Activated naive CD4-positive, alpha-beta T cell treated with anti-CD3 and anti-CD28 coated beads, Interleukin-2, amount 50 U/mL, for 24 hours (primary cell): ENCODE results near the gene GALNT2.
A peak's percentile ranks its signal among the peaks of the same experiment; 100 is the strongest.

Experiments
- H3K27ac Mint-ChIP-seq: one replicate; pipeline ENCODE4 v1.8.0; 2021; ENCODE audit warnings: mild to moderate bottlenecking, mixed read lengths
- H3K27me3 Mint-ChIP-seq: one replicate; pipeline ENCODE4 v1.8.0; 2021; ENCODE audit warnings: mixed read lengths
- H3K36me3 Mint-ChIP-seq: one replicate; pipeline ENCODE4 v1.8.0; 2021; ENCODE audit warnings: mixed read lengths
- H3K4me1 Mint-ChIP-seq: one replicate; pipeline ENCODE4 v1.8.0; 2021; ENCODE audit warnings: mixed read lengths
- H3K4me3 Mint-ChIP-seq: one replicate; pipeline ENCODE4 v1.8.0; 2021; ENCODE audit warnings: mild to moderate bottlenecking, mixed read lengths
- H3K9me3 Mint-ChIP-seq: one replicate; pipeline ENCODE4 v1.8.0; 2021; ENCODE audit warnings: mixed read lengths

Gene GALNT2

GRCh38 chr1:230156536-230156935 is 89.5 kb downstream of the GALNT2 start:
- Mint-ChIP-seq H3K4me1 (peaks cover 41% of the 10 kb centered on the region), H3K9me3 (no peaks in the 10 kb centered on the region), H3K27me3 (no peaks in the 10 kb centered on the region), H3K36me3 (peaks cover 6% of the 10 kb centered on the region), H3K27ac (no peak overlapping the region), H3K4me3 (no peak overlapping the region)

- Mint-ChIP-seq H3K4me1 (peaks cover 39% of the 10 kb centered on the region), H3K4me3 (no peak overlapping the region), H3K27ac (no peak overlapping the region), H3K9me3 (no peaks in the 10 kb centered on the region), H3K27me3 (no peaks in the 10 kb centered on the region), H3K36me3 (peaks cover 3% of the 10 kb centered on the region)
Measured at GRCh38 chr1:230157420-230158390, 90.7 kb downstream of the GALNT2 start.

GRCh38 chr1:230158415-230159291 is 91.6 kb downstream of the GALNT2 start:
- Mint-ChIP-seq H3K4me1 (peaks cover 39% of the 10 kb centered on the region), H3K4me3 (no peak overlapping the region), H3K9me3 (no peaks in the 10 kb centered on the region), H3K27ac (no peak overlapping the region), H3K36me3 (peaks cover 3% of the 10 kb centered on the region), H3K27me3 (no peaks in the 10 kb centered on the region)

- Mint-ChIP-seq H3K9me3 (no peaks in the 10 kb centered on the region), H3K27me3 (no peaks in the 10 kb centered on the region), H3K4me3 (no peak overlapping the region), H3K27ac (no peak overlapping the region), H3K36me3 (peaks cover 3% of the 10 kb centered on the region), H3K4me1 (peaks cover 39% of the 10 kb centered on the region)
Measured at GRCh38 chr1:230159580-230159979, 92.5 kb downstream of the GALNT2 start.

- no peak overlapping the region for H3K27ac Mint-ChIP-seq
- H3K36me3 Mint-ChIP-seq = no peaks in the 10 kb centered on the region
- no peaks in the 10 kb centered on the region for H3K27me3 Mint-ChIP-seq
- H3K4me3 Mint-ChIP-seq = no peak overlapping the region
- H3K4me1 Mint-ChIP-seq = peaks cover 39% of the 10 kb centered on the region
- no peaks in the 10 kb centered on the region for H3K9me3 Mint-ChIP-seq
Measured at GRCh38 chr1:230160957-230161771, 94.1 kb downstream of the GALNT2 start.

- Mint-ChIP-seq H3K9me3 (no peaks in the 10 kb centered on the region), H3K36me3 (no peaks in the 10 kb centered on the region), H3K4me1 (peaks cover 38% of the 10 kb centered on the region), H3K27me3 (no peaks in the 10 kb centered on the region), H3K4me3 (no peak overlapping the region), H3K27ac (no peak overlapping the region)
Measured at GRCh38 chr1:230163205-230163604, 96.2 kb downstream of the GALNT2 start.

- no peaks in the 10 kb centered on the region for H3K9me3 Mint-ChIP-seq
- H3K4me1 Mint-ChIP-seq = peaks cover 40% of the 10 kb centered on the region
- peak overlapping the region; percentile 38 for H3K27ac Mint-ChIP-seq
- no peaks in the 10 kb centered on the region for H3K36me3 Mint-ChIP-seq
- no peak overlapping the region for H3K4me3 Mint-ChIP-seq
- H3K27me3 Mint-ChIP-seq = no peaks in the 10 kb centered on the region
Measured at GRCh38 chr1:230163719-230164118, 96.7 kb downstream of the GALNT2 start.

GRCh38 chr1:230165536-230165935 is 98.5 kb downstream of the GALNT2 start:
- H3K4me3 Mint-ChIP-seq = no peak overlapping the region
- H3K36me3 Mint-ChIP-seq = peaks cover 2% of the 10 kb centered on the region
- H3K27me3 Mint-ChIP-seq = no peaks in the 10 kb centered on the region
- H3K4me1 Mint-ChIP-seq = peaks cover 52% of the 10 kb centered on the region
- H3K9me3 Mint-ChIP-seq = no peaks in the 10 kb centered on the region
- no peak overlapping the region for H3K27ac Mint-ChIP-seq

- H3K27ac Mint-ChIP-seq = no peak overlapping the region
- H3K9me3 Mint-ChIP-seq = no peaks in the 10 kb centered on the region
- H3K27me3 Mint-ChIP-seq = no peaks in the 10 kb centered on the region
- peaks cover 3% of the 10 kb centered on the region for H3K36me3 Mint-ChIP-seq
- peaks cover 50% of the 10 kb centered on the region for H3K4me1 Mint-ChIP-seq
- peak overlapping the region; percentile 27 for H3K4me3 Mint-ChIP-seq
Measured at GRCh38 chr1:230166366-230167132, 99.5 kb downstream of the GALNT2 start.

- Mint-ChIP-seq H3K36me3 (peaks cover 3% of the 10 kb centered on the region), H3K4me1 (peaks cover 49% of the 10 kb centered on the region), H3K4me3 (no peak overlapping the region), H3K9me3 (no peaks in the 10 kb centered on the region), H3K27me3 (no peaks in the 10 kb centered on the region), H3K27ac (no peak overlapping the region)
Measured at GRCh38 chr1:230167419-230167852, 100.4 kb downstream of the GALNT2 start.

- Mint-ChIP-seq H3K27ac (no peak overlapping the region), H3K27me3 (no peaks in the 10 kb centered on the region), H3K4me3 (peak overlapping the region; percentile 21), H3K4me1 (peaks cover 61% of the 10 kb centered on the region), H3K36me3 (peaks cover 7% of the 10 kb centered on the region), H3K9me3 (no peaks in the 10 kb centered on the region)
Measured at GRCh38 chr1:230169454-230170152, 102.6 kb downstream of the GALNT2 start.

GRCh38 chr1:230170153-230170547 is 103.1 kb downstream of the GALNT2 start:
- Mint-ChIP-seq H3K4me1 (peaks cover 60% of the 10 kb centered on the region), H3K27me3 (no peaks in the 10 kb centered on the region), H3K9me3 (no peaks in the 10 kb centered on the region), H3K36me3 (peaks cover 7% of the 10 kb centered on the region), H3K27ac (peak overlapping the region; percentile 74), H3K4me3 (no peak overlapping the region)

GRCh38 chr1:230170622-230171021 is 103.6 kb downstream of the GALNT2 start:
- Mint-ChIP-seq H3K36me3 (peaks cover 7% of the 10 kb centered on the region), H3K27ac (peak overlapping the region; percentile 74), H3K4me3 (no peak overlapping the region), H3K27me3 (no peaks in the 10 kb centered on the region), H3K9me3 (no peaks in the 10 kb centered on the region), H3K4me1 (peaks cover 55% of the 10 kb centered on the region)

- Mint-ChIP-seq H3K27me3 (no peaks in the 10 kb centered on the region), H3K9me3 (no peaks in the 10 kb centered on the region), H3K4me1 (peaks cover 58% of the 10 kb centered on the region), H3K4me3 (no peak overlapping the region), H3K36me3 (peaks cover 9% of the 10 kb centered on the region), H3K27ac (no peak overlapping the region)
Measured at GRCh38 chr1:230171356-230172015, 104.4 kb downstream of the GALNT2 start.
